Esophagus squamous epithelium (tissue), 5 donors: Measurements from ENCODE around the gene NT5C3A. TPM values are rescaled to one million over a fixed set of nuclear protein-coding genes. Genes with fewer than 3 reads are reported as not detected.
"Not testable (repeated sequence)": the region's sequence is repeated elsewhere in the genome, so short reads cannot be mapped to it uniquely, and the experiment has no call there.

Experiments used
- DNase-seq: peaks from one replicate; lab custom pipeline; 2025; lab: John Stamatoyannopoulos, UW
- H3K27ac ChIP-seq, 4 donors: fragments of 200-600 bp; sonication (generic); one replicate each; pipeline ENCODE4 v1.5.1; 2016 to 2019; ENCODE audit warnings: mild to moderate bottlenecking in 1 of 4
- H3K27me3 ChIP-seq, 4 donors: fragments of 200-600 bp; sonication (generic); 1 replicate in 3 of 4; 2 replicates in 1 of 4; pipeline versions ENCODE4 v1.5.1 to v1.6.0; 2017 to 2021; ENCODE audit warnings: antibody characterized with exemption in 1 of 4
- H3K36me3 ChIP-seq, 3 donors: fragments of 200-600 bp; sonication (generic); one replicate each; pipeline ENCODE4 v1.5.1; 2016 to 2019
- H3K4me1 ChIP-seq, 3 donors: fragments of 200-600 bp; sonication (generic); one replicate each; pipeline ENCODE4 v1.5.1; 2017 to 2019
- H3K4me3 ChIP-seq, 4 donors: fragments of 200-600 bp; sonication (generic); 1 replicate in 3 of 4; 2 replicates in 1 of 4; pipeline ENCODE4 v1.5.1; 2016 to 2019; ENCODE audit warnings: mild to moderate bottlenecking in 2 of 4, moderate library complexity in 1 of 4
- H3K9me3 ChIP-seq, 3 donors: fragments of 200-600 bp; sonication (generic); one replicate each; pipeline ENCODE4 v1.5.1; 2016 to 2019
- CTCF ChIP-seq, 6 experiments: fragments of 450-650 bp in 4 of 6; fragments of 200-600 bp in 2 of 6; sonication (generic) in 2 of 6; IDR thresholded peaks; one replicate each; pipeline ENCODE4 v1.5.1; 2016 to 2019; ENCODE audit warnings: antibody characterized with exemption in 6 of 6, mild to moderate bottlenecking in 4 of 6, moderate library complexity in 4 of 6
- POLR2A ChIP-seq, 4 donors: fragments of 450-650 bp; IDR thresholded peaks; one replicate each; pipeline ENCODE4 v1.6.1; 2017; ENCODE audit warnings: antibody characterized with exemption in 4 of 4, mild to moderate bottlenecking in 4 of 4, moderate library complexity in 3 of 4
- WGBS, 2 donors: methylation state at CpG; one replicate each; pipeline ENCODE4 v1.1.5; 2018; 5-methylcytosine and 5-hydroxymethylcytosine counted together
- intact Hi-C: fragments of 100-400 bp; cut with DNase I; formaldehyde crosslinking; loops from one replicate; pipeline ENCODE4 v1.15.0; 2022
- total RNA-seq, 4 donors: library from RNA; depleted of rRNA; stranded (reverse); fragments of >200 nt; gene quantifications; one replicate each; pipeline ENCODE4 v1.1.0, GENCODE V29; 2016
- donor health status: DM: yes; HTN: yes; CAD: no.

Gene NT5C3A
- total RNA-seq, 4 donors from 2014 or later, result 13.1 to 30.8 (median 26.8) TPM

GRCh38 chr7:33099154-33099940 lies 36.8 kb upstream of the NT5C3A start:
- H3K4me1 ChIP-seq, result no peaks in the 10 kb centered on the region
- no peak overlapping the region for H3K4me3 ChIP-seq
- no peak for DNase-seq
- WGBS, 2 donors, result 68 to 87% methylated on average over 4 of the region's 4 CpGs
- peaks cover 13 to 95% (median 33%) of the 10 kb centered on the region in 3 donors for H3K36me3 ChIP-seq
- no peaks in the 10 kb centered on the region for H3K27me3 ChIP-seq
- H3K27ac ChIP-seq, result no peak overlapping the region
- intact Hi-C loops, result no loop called here
- TF ChIP-seq CTCF (IDR thresholded peaks at IDR 0.05) (no peak), POLR2A (IDR thresholded peaks at IDR 0.05) (no peak)
- H3K9me3 ChIP-seq, result no peaks in the 10 kb centered on the region

GRCh38 chr7:33094745-33095275 lies 32.2 kb upstream of the NT5C3A start:
- H3K4me3 ChIP-seq, H3K4me1 ChIP-seq, DNase-seq, H3K9me3 ChIP-seq, H3K27me3 ChIP-seq, intact Hi-C loops, H3K27ac ChIP-seq: not testable (repeated sequence)
- WGBS, 2 donors, result 56 to 91% methylated on average over 3 of the region's 6 CpGs
- H3K36me3 ChIP-seq, result peaks cover 13 to 73% (median 17%) of the 10 kb centered on the region in 3 donors

GRCh38 chr7:33093266-33093665 lies 30.7 kb upstream of the NT5C3A start:
- Histone ChIP-seq H3K27ac (no peak overlapping the region), H3K36me3 (peaks cover 8 to 57% (median 13%) of the 10 kb centered on the region in 3 donors), H3K4me3 (no peak overlapping the region), H3K27me3 (no peaks in the 10 kb centered on the region), H3K9me3 (no peaks in the 10 kb centered on the region), H3K4me1 (no peaks in the 10 kb centered on the region)
- intact Hi-C loops, result no loop called here
- WGBS, 2 donors, result 86 to 89% methylated on average over 4 of the region's 4 CpGs
- TF ChIP-seq POLR2A (IDR thresholded peaks at IDR 0.05) (no peak), CTCF (IDR thresholded peaks at IDR 0.05) (no peak)
- no peak for DNase-seq

GRCh38 chr7:33091641-33092191 lies 29.1 kb upstream of the NT5C3A start:
- Histone ChIP-seq H3K4me1 (no peaks in the 10 kb centered on the region), H3K4me3 (no peak overlapping the region), H3K27me3 (no peaks in the 10 kb centered on the region), H3K36me3 (peaks cover 4 to 42% (median 8%) of the 10 kb centered on the region in 3 donors), H3K9me3 (no peaks in the 10 kb centered on the region), H3K27ac (no peak overlapping the region)
- TF ChIP-seq CTCF (IDR thresholded peaks at IDR 0.05) (no peak), POLR2A (IDR thresholded peaks at IDR 0.05) (no peak)
- intact Hi-C loops, result no loop called here
- 76 to 79% methylated on average over 3 to 5 of the region's 5 CpGs for WGBS, 2 donors
- DNase-seq, result no peak

- Histone ChIP-seq H3K27ac (no peak overlapping the region), H3K36me3 (peaks cover 0 to 36% (median 8%) of the 10 kb centered on the region in 3 donors), H3K4me1 (no peaks in the 10 kb centered on the region), H3K27me3 (no peaks in the 10 kb centered on the region), H3K4me3 (no peak overlapping the region), H3K9me3 (no peaks in the 10 kb centered on the region)
- no peak for TF ChIP-seq CTCF (IDR thresholded peaks at IDR 0.05)
- TF ChIP-seq POLR2A (IDR thresholded peaks at IDR 0.05), result no peak
- 66 to 77% methylated on average over 4 of the region's 4 CpGs for WGBS, 2 donors
- no peak for DNase-seq
- intact Hi-C loops, result no loop called here
Observed at GRCh38 chr7:33091111-33091531, 28.5 kb upstream of the NT5C3A start.
